HUES48 (cell line): Measurements from ENCODE around the gene SGCD.

Experiments used
- H3K27ac ChIP-seq: one replicate; pipeline ENCODE4 v1.7.0; 2013; ENCODE audit warnings: low read depth, low read length, inconsistent platforms
- H3K27me3 ChIP-seq: 2 replicates; pipeline ENCODE4 v1.6.1; 2013; ENCODE audit warnings: mild to moderate bottlenecking, low read length; ENCODE audit not compliant: control insufficient read depth, insufficient read depth
- H3K36me3 ChIP-seq: 2 replicates; pipeline ENCODE4 v1.6.1; 2013; ENCODE audit warnings: low read length; ENCODE audit not compliant: control insufficient read depth, insufficient read depth
- H3K4me1 ChIP-seq: 2 replicates; pipeline ENCODE4 v1.6.1; 2013; ENCODE audit warnings: mild to moderate bottlenecking, low read length; ENCODE audit not compliant: control insufficient read depth, insufficient read depth
- H3K4me3 ChIP-seq: 2 replicates; pipeline ENCODE4 v1.5.1; 2013; ENCODE audit warnings: mild to moderate bottlenecking, low read depth, low read length
- H3K9ac ChIP-seq: 2 replicates; pipeline ENCODE4 v1.6.1; 2013; ENCODE audit warnings: mild to moderate bottlenecking, low read depth, low read length, moderate library complexity
- H3K9me3 ChIP-seq: 2 replicates; pipeline ENCODE4 v1.6.1; 2013; ENCODE audit warnings: low read length; ENCODE audit not compliant: control insufficient read depth, insufficient read depth

The SGCD gene

GRCh38 chr5:156716591-156717380 lies 389.8 kb downstream of the SGCD start:
- H3K9me3 ChIP-seq = no peaks in the 10 kb centered on the region
- H3K27me3 ChIP-seq = no peaks in the 10 kb centered on the region
- H3K36me3 ChIP-seq = no peaks in the 10 kb centered on the region
- H3K9ac ChIP-seq = no peak overlapping the region
- H3K4me1 ChIP-seq = peaks cover 29% of the 10 kb centered on the region
- no peak overlapping the region for H3K4me3 ChIP-seq
- H3K27ac ChIP-seq = no peak overlapping the region

- no peaks in the 10 kb centered on the region for H3K27me3 ChIP-seq
- no peak overlapping the region for H3K27ac ChIP-seq
- no peaks in the 10 kb centered on the region for H3K9me3 ChIP-seq
- H3K36me3 ChIP-seq = no peaks in the 10 kb centered on the region
- H3K4me3 ChIP-seq = no peak overlapping the region
- peaks cover 19% of the 10 kb centered on the region for H3K4me1 ChIP-seq
- no peak overlapping the region for H3K9ac ChIP-seq
Observed at GRCh38 chr5:156718985-156719384, 392.0 kb downstream of the SGCD start.

GRCh38 chr5:156722358-156722757 lies 395.4 kb downstream of the SGCD start:
- Histone ChIP-seq H3K36me3 (no peaks in the 10 kb centered on the region), H3K4me3 (no peak overlapping the region), H3K4me1 (peaks cover 5% of the 10 kb centered on the region), H3K27ac (no peak overlapping the region), H3K9ac (no peak overlapping the region), H3K27me3 (no peaks in the 10 kb centered on the region), H3K9me3 (no peaks in the 10 kb centered on the region)

- Histone ChIP-seq H3K36me3 (no peaks in the 10 kb centered on the region), H3K4me1 (no peaks in the 10 kb centered on the region), H3K27ac (no peak overlapping the region), H3K9ac (no peak overlapping the region), H3K9me3 (no peaks in the 10 kb centered on the region), H3K27me3 (no peaks in the 10 kb centered on the region), H3K4me3 (no peak overlapping the region)
Observed at GRCh38 chr5:156735477-156735876, 408.5 kb downstream of the SGCD start.

- Histone ChIP-seq H3K27ac (no peak overlapping the region), H3K27me3 (no peaks in the 10 kb centered on the region)
Observed at GRCh38 chr5:156741516-156741915, 414.6 kb downstream of the SGCD start.

GRCh38 chr5:156753846-156754245 lies 426.9 kb downstream of the SGCD start:
- Histone ChIP-seq H3K27me3 (no peaks in the 10 kb centered on the region), H3K9ac (no peak overlapping the region), H3K36me3 (no peaks in the 10 kb centered on the region), H3K27ac (no peak overlapping the region), H3K4me1 (no peaks in the 10 kb centered on the region), H3K9me3 (no peaks in the 10 kb centered on the region), H3K4me3 (no peak overlapping the region)

More at GRCh38 chr5:156741516-156741915, 414.6 kb downstream of the SGCD start:
- Histone ChIP-seq H3K9ac (no peak overlapping the region), H3K9me3 (no peaks in the 10 kb centered on the region), H3K36me3 (no peaks in the 10 kb centered on the region), H3K4me3 (no peak overlapping the region), H3K4me1 (no peaks in the 10 kb centered on the region)

GRCh38 chr5:156755421-156756087 lies 428.6 kb downstream of the SGCD start:
- Histone ChIP-seq H3K27ac (no peak overlapping the region), H3K9ac (no peak overlapping the region), H3K36me3 (no peaks in the 10 kb centered on the region), H3K9me3 (no peaks in the 10 kb centered on the region), H3K4me1 (no peaks in the 10 kb centered on the region), H3K4me3 (no peak overlapping the region), H3K27me3 (no peaks in the 10 kb centered on the region)

- Histone ChIP-seq H3K9me3 (no peaks in the 10 kb centered on the region), H3K4me1 (0 out of 2 replicates have a peak, but pooled peaks cover 2% of the 10 kb centered on the region), H3K27ac (no peak overlapping the region), H3K9ac (no peak overlapping the region), H3K36me3 (no peaks in the 10 kb centered on the region), H3K4me3 (no peak overlapping the region), H3K27me3 (no peaks in the 10 kb centered on the region)
Observed at GRCh38 chr5:156758011-156758791, 431.2 kb downstream of the SGCD start.

GRCh38 chr5:156759156-156759555 lies 432.2 kb downstream of the SGCD start:
- H3K27me3 ChIP-seq = no peaks in the 10 kb centered on the region
- peaks cover 10% of the 10 kb centered on the region for H3K4me1 ChIP-seq
- no peak overlapping the region for H3K27ac ChIP-seq
- H3K4me3 ChIP-seq = no peak overlapping the region
- no peak overlapping the region for H3K9ac ChIP-seq
- no peaks in the 10 kb centered on the region for H3K36me3 ChIP-seq
- H3K9me3 ChIP-seq = no peaks in the 10 kb centered on the region

GRCh38 chr5:156762771-156763170 lies 435.8 kb downstream of the SGCD start:
- H3K9me3 ChIP-seq = no peaks in the 10 kb centered on the region
- no peak overlapping the region for H3K9ac ChIP-seq
- no peak overlapping the region for H3K27ac ChIP-seq
- H3K4me3 ChIP-seq = no peak overlapping the region
- H3K4me1 ChIP-seq = peaks cover 16% of the 10 kb centered on the region
- H3K27me3 ChIP-seq = no peaks in the 10 kb centered on the region
- no peaks in the 10 kb centered on the region for H3K36me3 ChIP-seq
